Measurements from ENCODE around the gene SEPSECS.
A peak's percentile ranks its signal among the peaks of the same experiment; 100 is the strongest.

The SEPSECS gene

GRCh38 chr4:25108556-25108955, 51.7 kb downstream of the SEPSECS start:
- in situ Hi-C loops (cut with MboI; ENCODE audit: low sequenced_read_pairs, unreplicated experiment), result no loop called here
- TF ChIP-seq CTCF (IDR thresholded peaks at IDR 0.05; ENCODE audit: borderline replicate concordance, control extremely low read depth, extremely low read depth, insufficient read depth, missing control alignments), result no peak
- no peak for DNase-seq (ENCODE audit: low spot score)

- TF ChIP-seq CTCF (IDR thresholded peaks at IDR 0.05; ENCODE audit: borderline replicate concordance, control extremely low read depth, extremely low read depth, insufficient read depth, missing control alignments), result no peak
- in situ Hi-C loops (cut with MboI; ENCODE audit: low sequenced_read_pairs, unreplicated experiment), result no loop called here
- DNase-seq (ENCODE audit: low spot score), result peak; percentile 8
Measured at GRCh38 chr4:25107827-25108516, 52.3 kb downstream of the SEPSECS start.

- peak; percentile 3 for DNase-seq (ENCODE audit: low spot score)
- in situ Hi-C loops (cut with MboI; ENCODE audit: low sequenced_read_pairs, unreplicated experiment), result no loop called here
- TF ChIP-seq CTCF (IDR thresholded peaks at IDR 0.05; ENCODE audit: borderline replicate concordance, control extremely low read depth, extremely low read depth, insufficient read depth, missing control alignments), result no peak
Measured at GRCh38 chr4:25106363-25107151, 53.7 kb downstream of the SEPSECS start.

- DNase-seq (ENCODE audit: low spot score), result peak; percentile 8
- TF ChIP-seq CTCF (IDR thresholded peaks at IDR 0.05; ENCODE audit: borderline replicate concordance, control extremely low read depth, extremely low read depth, insufficient read depth, missing control alignments), result no peak
- in situ Hi-C loops (cut with MboI; ENCODE audit: low sequenced_read_pairs, unreplicated experiment), result no loop called here
Measured at GRCh38 chr4:25104591-25104990, 55.7 kb downstream of the SEPSECS start.

- in situ Hi-C loops (cut with MboI; ENCODE audit: low sequenced_read_pairs, unreplicated experiment), result no loop called here
Measured at GRCh38 chr4:25103418-25103817, 56.8 kb downstream of the SEPSECS start.

GRCh38 chr4:25101836-25102235, 58.4 kb downstream of the SEPSECS start:
- in situ Hi-C loops (cut with MboI; ENCODE audit: low sequenced_read_pairs, unreplicated experiment), result no loop called here
- TF ChIP-seq CTCF (IDR thresholded peaks at IDR 0.05; ENCODE audit: borderline replicate concordance, control extremely low read depth, extremely low read depth, insufficient read depth, missing control alignments), result no peak
- DNase-seq (ENCODE audit: low spot score), result no peak

More at GRCh38 chr4:25103418-25103817, 56.8 kb downstream of the SEPSECS start:
- DNase-seq (ENCODE audit: low spot score), result peak; percentile 2
- TF ChIP-seq CTCF (IDR thresholded peaks at IDR 0.05; ENCODE audit: borderline replicate concordance, control extremely low read depth, extremely low read depth, insufficient read depth, missing control alignments), result no peak

All from GM13976 (cell line).